OCI-LY1 (cell line): Measurements from ENCODE around the gene ALPI.

Source experiments
- EZH2 ChIP-seq: fragments of 200-600 bp; sonication (generic), shearing (Covaris generic); IDR thresholded peaks from 2 replicates; pipeline ENCODE4 v1.8.0; 2017; ENCODE audit warnings: borderline replicate concordance, mixed run types, mild to moderate bottlenecking, antibody characterized with exemption, low read length, moderate library complexity, mixed read lengths
- TF ChIP-seq, protein P1 (sequence below): fragments of 200-600 bp; sonication (generic), shearing (Covaris generic); IDR thresholded peaks from 2 replicates; pipeline ENCODE4 v1.5.1; 2017; ENCODE audit warnings: mild to moderate bottlenecking, antibody characterized with exemption, low read length, moderate library complexity, mixed read lengths

DNA sequence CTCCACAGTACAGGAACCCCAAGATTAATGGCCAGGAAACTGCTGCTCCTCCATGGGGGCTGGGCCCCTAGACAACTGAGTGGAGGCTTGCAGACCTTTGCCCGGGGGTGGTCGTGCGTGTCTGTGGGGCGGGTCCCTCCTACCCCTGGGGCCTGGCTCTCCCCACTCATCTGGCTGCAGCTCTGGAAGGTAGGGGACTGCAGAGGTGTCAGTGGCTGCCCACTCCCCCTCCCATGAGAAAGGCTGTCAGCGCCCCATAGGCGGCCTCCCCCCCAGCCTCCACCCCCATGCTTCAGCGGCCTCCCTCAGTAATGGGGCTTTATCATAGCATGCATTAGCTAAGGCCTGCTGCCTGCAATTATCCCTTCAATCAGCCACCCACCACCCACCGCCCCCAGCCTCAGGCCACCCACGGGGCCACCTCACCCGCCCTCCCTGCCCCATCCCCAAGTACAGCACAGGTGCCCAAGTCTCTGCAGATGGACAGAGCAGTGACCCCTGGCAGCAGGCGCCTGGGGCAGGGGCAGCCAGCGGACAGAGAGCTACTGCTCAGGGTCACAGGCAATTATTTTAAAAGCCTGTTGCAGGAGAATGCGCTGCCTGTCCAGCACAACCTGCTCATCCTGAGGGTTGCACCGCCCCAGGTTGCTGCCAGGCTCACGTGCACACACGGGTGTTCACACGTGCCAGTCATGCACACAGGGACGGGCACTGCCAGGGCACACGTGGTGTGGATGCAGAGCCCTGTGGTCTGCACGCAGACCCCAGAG is 40.7 kb downstream of the ALPI start:
- TF ChIP-seq, protein P1, sequence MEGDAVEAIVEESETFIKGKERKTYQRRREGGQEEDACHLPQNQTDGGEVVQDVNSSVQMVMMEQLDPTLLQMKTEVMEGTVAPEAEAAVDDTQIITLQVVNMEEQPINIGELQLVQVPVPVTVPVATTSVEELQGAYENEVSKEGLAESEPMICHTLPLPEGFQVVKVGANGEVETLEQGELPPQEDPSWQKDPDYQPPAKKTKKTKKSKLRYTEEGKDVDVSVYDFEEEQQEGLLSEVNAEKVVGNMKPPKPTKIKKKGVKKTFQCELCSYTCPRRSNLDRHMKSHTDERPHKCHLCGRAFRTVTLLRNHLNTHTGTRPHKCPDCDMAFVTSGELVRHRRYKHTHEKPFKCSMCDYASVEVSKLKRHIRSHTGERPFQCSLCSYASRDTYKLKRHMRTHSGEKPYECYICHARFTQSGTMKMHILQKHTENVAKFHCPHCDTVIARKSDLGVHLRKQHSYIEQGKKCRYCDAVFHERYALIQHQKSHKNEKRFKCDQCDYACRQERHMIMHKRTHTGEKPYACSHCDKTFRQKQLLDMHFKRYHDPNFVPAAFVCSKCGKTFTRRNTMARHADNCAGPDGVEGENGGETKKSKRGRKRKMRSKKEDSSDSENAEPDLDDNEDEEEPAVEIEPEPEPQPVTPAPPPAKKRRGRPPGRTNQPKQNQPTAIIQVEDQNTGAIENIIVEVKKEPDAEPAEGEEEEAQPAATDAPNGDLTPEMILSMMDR: no peak
- no peak for TF ChIP-seq EZH2
